HG02588 (cell line): ENCODE data around the gene APH1B.
"Not testable (repeated sequence)": the region's sequence is repeated elsewhere in the genome, so short reads cannot be mapped to it uniquely, and the experiment has no call there.

Experiments
- ATAC-seq: cut with Tn5 transposase; IDR thresholded peaks from one replicate; pipeline ENCODE4 v1.9.1; 2021; ENCODE audit warnings: mild to moderate bottlenecking, moderate library complexity; ENCODE audit not compliant: unreplicated experiment

The APH1B gene

DNA sequence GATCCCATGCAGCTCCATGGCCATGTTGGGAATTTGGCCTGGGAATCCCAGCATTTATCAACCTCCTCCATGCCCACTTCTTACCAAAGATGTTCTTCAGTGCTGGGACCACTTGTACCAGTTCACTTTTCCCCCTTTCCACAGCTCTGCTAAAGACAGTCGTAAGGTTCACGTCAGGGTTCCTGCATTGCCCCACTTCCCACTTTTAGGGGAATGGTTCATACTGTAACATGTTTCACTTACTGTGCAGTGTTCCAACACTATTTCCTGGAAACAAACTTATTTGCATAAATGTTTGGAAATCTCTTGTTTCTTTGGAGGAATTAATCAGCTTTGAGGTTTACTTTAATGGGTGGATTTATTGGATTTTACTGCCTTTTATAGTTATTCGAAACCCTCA is 17.0 kb downstream of the APH1B start:
- no peak for ATAC-seq

DNA sequence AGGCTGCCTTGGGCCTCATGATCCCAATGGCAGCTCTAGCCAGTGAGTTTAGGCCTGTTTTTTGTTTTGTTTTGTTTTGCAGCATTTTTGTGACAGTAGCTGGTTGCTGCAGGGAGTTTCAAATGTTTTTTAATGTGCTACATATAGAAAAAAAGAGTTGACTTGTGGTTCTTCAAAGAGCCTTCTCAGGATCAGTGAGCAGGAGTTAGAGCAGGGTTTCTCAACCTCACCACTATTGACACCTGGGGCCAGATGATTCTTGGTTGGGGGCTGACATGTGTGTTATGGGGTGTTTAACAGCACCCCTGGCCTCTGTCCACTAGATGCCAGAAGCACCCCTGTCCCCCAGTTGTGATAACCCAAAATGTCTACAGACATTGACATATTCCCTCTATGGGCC is 17.9 kb downstream of the APH1B start:
- ATAC-seq, result no peak

DNA sequence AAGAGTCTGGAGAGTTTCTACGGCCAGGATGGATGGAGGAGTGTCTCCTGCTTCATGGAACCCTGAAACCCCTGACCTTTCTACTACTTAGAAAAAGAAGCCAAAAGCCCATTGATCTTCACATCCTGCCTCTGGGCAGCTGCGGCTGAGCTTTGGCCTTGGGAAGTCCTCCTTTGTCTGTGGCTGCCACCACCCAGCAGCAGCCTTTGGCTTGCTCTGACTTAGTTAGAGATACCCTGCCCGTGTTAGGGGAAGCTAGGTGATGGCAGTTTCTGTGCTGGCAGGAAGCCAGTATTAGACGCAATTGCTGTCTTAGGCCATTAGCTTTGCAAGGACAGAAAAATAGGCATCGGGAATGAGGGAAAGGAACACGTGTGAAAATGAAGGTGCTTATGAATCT is 18.8 kb downstream of the APH1B start:
- ATAC-seq, result no peak

DNA sequence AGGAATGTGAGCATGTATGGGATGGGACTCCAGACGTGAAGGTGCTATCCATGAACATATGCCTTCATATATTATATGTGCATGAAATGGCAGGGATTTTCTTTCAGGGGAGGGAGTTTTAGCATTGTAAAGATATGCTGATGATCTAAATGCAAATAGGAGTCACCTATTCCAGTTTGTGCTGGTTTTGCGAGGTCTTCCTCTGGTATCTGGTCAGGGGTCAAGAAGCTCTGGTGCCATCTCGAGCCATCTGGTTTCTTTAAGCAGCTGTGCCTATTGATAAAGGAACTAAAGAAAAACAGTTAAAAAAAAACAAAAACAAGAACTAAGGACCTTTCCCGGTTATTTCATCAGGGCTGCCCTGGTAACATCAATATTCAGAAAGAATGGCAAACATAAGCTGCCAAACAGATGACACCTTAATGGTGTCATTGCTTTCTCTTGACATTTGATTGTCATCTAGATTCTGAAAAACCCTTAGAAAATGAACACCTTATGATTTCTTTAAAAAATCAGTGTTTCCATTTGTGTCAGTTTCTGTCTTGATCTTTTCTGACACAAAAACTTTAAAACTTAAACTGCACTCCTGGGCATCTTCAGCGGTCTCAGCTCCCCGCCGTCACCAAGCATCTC is 22.7 kb downstream of the APH1B start:
- ATAC-seq, result no peak

DNA sequence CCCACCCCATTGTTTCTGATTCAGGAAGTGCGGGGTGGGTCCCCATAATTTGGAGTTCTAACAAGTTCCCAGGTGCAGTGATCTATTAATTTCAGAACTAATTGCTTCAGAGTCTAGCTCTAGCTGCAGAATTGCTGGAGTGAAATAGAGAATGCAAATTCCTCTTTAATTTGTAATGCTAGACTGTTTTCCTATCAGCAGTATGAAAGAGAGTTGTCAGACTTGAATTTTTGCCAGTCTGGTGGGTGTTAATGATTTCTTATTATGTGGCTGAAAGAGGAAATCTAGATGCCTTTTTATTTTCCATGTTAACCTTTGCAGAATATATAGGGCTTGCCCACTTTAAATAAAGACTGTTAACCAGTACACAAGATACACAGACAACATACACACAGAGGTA is 23.7 kb downstream of the APH1B start:
- no peak for ATAC-seq

DNA sequence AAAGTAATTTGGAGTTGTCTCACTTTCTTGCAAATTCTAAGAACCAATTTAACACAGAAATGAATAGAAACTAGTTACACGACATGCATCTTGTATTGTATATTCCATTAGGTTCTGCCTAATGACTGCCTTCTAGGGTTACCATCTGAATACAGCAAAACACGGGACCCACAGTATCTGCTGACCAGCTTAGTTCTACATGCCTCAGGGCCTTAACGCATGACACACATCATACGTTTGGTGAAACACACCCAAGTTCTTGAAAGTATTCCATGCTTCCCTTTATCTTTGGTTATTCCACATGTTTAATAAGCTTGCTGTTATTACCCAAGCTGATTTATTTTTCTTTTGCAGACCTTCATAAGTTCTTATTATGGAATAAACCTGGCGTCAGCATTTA is 27.9 kb downstream of the APH1B start:
- no peak for ATAC-seq

DNA sequence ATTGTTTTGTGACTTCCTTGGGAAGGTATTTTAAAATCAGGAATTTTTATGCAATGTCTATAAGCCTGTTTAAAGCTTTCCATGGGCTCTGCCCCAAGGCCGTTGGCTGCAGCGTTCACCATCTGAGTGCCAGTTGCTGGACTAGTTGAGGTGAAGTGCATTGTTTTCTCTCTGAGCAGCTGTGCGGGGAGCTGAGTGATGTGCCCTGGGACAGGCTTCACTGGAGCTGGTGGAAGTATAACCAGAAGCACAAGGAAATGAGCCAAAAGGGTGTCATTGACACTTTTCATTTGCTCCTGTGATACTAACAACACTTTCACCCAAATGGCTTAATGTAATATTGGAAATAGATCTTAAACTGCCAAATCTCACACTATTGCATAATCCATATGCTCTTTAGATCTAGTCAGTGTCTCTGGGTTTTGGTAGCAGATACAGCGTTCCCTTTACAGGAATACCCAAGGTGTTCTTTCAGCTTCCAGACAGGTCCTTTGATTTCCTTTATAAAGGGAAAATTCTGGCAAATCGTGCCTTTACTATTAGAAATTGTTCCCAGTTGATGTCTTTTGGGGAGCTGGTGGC is 29.2 kb downstream of the APH1B start:
- no peak for ATAC-seq

DNA sequence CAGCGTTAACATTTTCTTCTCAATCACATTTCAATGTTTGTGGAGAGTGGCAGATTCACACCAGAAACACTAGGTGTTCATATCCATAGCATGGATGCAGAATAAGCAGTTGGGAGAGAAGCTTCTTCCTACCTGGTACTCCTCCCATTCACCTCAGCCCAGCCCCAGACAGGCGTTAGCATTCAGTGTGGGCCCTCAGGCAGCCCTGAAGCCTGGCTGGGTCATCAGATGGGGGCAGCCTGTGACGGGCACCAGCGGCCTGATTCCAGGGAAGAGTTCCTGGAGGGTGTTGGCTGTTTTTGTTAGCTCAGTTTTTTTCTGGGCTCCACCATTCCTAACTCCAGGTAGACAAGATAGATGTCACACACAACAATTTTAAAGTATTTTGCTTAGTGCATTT is 31.1 kb downstream of the APH1B start:
- no peak for ATAC-seq

DNA sequence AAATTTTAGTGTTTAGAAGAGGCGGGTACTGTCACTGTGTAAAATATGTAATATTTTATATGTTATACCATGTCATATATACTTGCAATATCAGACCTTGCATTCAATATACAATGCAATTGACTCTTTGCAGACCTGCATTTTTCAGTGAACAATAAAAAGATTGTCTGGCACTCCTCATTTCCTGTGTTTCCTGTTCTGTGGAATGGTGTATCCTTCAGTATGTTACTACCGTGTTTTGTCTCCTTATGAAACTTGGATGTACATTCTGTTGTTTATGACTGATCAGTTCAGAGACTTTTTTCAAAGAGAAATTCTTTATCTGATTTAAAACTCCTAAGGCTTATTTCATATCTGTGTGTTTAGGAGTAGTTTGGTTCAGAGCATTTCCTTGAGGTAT is 31.5 kb downstream of the APH1B start:
- no peak for ATAC-seq

DNA sequence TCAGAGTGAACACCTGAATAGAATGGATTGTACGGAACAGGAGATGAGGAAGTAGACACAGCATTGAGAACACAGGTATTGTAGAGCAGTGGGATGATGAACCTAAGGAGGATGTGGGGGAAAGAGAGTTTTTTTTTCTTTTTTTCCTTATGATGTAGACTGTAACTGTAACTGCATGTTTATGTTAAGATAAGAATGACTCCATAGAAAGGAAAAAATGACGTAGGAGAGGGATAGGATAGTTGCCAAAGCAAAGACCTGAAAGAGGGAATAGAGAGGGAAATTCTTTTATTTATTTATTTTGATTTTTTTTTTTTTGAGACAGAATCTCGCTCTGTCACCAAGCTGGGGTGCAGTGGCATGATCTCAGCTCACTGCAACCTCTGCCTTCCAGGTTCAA is 33.2 kb downstream of the APH1B start:
- no peak for ATAC-seq

DNA sequence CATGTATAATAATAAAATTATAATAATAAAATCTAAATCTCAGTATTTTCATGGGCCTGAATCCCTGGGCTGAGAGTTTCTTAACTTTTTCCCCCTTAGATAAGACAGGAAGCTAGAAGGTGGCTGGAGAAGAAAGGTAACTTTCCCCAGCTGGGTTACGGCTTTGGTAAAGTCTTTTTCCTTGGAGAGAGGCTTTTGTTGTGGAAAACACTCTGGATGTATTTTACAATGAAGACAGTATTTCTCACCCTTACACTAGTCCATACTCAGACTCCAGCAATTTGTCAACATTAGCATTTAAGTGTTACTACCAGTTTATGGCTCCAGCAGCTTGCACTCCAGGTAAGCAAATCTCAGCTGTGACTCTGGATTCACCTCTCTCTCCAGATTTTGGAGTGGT is 34.9 kb downstream of the APH1B start:
- no peak for ATAC-seq

DNA sequence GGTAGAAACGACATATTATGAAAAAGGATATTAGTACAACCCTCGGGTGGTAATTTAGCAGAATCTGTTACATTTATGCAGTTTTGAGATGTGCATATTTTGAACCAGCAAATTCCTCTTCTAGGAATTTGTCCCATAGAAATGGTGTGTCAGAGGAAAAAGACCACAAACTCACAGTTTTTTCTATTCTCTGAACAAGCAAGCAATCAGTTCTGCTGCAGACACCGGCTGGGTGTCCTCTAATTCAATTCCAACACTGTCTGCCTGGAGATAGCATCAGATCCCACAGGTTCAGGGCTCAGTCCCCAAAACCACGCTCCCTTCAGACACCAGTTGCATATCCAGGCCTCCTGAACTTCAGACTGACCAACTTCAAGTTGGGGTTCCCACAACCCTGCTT is 36.4 kb downstream of the APH1B start:
- ATAC-seq, result no peak

DNA sequence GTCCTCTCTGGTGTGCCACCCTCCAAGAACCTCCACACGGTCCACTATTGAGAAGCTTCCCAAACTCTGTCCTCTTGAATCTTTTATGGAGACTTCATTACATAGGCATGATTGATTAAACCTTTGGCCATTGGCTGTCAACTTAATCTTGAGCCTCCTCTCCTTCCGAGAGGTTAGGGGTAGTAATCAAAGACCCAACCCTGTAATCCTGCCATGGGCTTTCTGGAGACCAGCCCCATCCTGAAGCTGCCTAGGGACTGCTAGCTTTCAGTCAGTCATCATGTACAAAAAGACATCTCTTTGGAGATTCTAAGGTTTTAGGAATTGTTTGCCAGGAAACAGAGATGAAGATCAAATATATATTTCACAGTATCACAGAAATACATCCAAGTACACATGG is 37.0 kb downstream of the APH1B start:
- no peak for ATAC-seq

DNA sequence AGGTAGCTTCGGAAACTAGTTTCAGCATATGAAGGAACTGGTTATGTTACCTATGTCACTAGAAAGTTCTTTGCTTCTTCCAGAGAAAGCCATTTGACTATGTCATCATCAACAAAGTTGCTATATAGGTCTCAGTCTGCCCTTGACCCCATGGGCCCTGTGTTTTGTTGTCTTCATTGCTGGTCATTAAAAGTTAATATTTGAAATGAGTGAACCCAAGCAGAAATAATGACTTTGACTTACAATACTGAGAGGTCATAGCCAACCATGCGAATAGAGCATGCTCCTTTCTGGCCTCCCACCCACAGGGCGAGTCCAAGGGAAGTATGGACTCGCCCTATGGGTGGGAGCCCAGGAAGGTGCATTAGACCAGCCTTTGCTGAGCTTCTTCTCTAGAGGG is 40.9 kb downstream of the APH1B start:
- no peak for ATAC-seq

DNA sequence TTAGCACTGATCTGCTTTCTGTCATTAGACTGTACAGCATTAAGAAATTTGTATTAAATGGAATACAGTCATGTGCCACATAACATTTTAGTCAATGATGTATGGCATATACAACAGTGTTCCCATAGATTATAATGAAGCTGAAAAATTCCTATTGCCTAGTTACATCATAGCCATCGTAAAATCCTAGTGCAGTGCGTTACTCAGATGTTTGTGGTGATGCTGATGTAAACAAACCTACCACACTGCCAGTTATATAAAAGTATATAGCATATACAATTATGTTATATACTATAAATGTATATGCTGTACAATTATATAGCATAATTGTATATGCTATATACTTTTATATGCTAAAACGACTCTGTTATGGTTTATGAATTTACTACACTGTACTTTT is 41.7 kb downstream of the APH1B start:
- no peak for ATAC-seq

DNA sequence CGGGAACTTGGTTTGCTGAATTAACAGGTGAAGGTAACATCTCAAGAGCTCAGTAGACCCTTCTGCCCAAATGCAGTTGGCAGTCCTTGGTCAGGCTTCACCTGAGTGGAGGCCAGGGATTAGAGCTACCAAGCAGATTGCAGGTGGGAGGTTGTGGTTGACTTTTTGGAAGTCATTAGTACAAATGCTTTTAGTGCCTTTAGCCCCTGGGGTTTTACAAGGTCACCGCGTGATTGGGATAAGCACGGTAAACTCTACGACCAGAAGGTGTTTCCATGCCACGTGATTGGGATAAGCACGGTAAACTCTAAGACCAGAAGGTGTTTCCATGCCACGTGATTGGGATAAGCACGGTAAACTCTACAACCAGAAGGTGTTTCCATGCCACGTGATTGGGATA is 43.0 kb downstream of the APH1B start:
- not testable (repeated sequence) for ATAC-seq

DNA sequence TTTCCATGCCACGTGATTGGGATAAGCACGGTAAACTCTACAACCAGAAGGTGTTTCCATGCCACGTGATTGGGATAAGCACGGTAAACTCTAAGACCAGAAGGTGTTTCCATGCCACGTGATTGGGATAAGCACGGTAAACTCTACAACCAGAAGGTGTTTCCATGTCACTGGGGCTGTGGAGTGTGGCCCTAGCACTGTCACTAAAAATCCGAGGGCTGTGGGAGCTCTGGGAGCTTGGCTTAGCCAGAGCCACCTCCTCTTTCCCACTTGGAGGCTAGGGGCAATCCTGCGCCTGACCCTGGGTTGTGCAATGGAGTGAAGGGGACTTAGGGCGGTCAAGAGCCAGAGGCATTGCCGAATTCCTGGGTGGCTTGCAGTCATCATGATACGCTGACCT is 43.6 kb downstream of the APH1B start:
- not testable (repeated sequence) for ATAC-seq

DNA sequence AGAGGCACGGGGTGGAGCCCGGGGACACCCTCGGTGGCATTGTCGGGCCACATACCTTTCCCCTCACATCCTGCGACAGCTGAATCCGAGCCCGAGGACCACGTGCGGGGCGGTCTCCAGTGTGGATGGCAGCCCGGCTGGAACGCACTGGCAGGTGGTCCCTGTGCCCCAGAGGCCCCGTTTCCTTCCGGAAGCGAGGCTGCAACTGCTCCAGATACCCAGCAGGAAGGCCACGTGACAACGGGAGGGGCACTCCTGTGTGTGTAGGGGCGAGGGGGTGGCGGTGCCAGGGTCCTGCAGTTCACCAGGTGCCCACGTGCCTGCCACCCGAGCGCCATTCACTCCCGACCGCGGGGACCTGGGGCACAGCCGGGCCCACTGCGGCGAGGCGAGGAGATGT is 44.1 kb downstream of the APH1B start:
- no peak for ATAC-seq

DNA sequence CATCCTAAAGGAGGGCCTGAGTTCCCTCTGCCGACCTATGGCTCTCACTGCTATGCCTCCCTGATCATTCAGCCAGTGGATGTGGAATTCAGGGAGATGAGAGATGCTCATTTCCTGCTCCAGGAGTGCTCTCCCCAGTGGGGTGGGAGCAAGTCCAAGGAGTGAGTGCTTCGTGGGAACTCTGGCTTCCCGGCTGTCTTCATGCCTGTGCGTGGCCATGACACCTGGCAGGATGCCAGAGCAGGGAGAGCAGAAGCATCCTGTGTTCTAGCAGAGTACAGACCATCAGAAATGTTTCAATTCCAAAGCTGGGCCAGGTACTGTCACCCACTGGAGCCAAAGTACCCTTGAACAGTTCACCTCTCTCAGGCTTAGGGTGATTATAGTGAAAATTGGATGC is 45.1 kb downstream of the APH1B start:
- no peak for ATAC-seq

DNA sequence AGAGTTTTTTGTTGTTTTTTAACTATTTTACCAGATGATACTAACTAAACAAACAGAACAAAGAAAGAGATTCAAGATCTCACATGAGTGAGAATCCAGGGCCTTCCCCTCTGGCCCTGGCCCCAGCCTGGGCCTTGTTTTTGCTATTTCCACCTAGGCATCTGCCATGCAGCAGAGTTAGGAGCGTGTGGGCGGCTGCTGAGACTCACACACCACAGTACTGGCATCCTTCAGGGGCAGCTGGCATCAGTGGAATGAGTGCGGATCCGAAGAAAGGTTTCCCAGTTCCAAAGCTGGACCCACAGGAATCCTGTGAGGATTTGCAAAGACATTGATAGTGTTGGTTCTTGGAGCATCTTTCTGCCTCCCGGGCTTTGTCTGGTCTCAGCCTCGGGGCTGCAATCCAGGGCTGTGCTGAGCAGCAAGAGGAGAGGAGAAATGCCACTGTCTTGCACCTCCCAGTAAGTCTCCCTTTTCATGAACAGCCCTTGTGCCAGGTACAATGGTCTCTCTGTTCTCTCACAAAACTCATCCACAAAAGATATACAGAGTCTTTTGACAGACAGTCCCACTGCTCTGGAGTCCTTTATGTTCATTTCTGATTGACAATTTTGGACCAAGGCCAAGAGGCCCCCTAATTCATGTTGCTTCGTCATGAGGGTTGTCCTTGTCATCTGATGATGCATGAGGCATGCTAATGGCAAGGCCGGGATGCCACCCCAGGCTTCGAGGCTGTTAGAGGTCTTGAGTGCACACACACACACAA is 46.6 kb downstream of the APH1B start:
- no peak for ATAC-seq

DNA sequence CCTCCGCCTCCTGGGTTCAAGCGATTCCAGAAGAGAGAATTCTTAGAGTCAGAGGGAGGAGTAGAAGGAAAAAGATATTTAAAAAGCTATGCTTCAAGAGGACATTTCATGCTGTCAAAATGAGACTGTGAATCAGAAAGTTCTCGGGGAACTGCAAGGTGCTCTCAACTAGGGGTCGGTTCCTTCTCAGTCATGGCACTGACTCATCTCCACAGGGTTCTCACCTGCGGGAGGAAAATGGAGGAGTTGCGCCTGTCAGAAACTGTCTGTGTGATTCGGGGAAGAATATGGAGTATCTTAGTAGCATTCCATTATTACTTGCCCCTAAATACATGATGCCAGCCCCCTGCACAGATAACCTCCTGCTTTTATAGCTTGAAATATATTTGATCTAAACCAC is 47.4 kb downstream of the APH1B start:
- ATAC-seq, result no peak

DNA sequence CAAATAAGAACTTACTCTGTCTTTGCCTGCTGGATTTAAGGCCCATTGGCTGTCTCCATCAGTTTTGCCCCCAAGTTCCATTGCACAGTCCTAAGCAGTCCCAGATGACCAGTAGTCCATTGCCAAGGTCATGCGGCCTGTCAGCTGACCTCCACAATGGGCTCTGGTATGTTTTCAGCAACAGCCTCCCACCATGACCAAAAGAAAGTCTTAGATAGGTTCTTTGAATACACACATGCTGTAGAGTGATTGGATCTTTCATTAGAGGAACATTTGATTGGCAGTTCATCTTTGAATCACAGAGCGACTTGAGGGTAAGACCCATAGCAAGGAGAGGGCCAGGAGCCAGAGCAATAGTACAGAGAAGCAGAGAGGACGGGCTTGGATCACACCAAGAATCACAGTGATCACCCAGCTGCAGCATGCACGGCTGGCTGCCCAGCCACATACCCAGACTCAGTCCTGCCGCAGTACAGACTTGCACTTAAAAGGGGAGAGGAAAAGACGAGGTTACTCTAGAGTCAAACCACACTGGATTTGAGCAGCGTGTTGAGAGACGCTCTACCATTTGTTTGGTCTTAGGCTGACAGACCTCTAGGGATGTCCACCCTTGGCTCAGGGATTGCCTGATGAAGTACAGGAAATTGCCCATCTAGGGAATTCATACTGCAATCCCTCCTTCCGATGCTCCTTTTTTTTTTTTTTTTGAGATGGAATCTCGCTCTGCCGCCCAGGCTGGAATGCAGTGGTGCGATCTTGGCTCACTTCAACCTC is 50.4 kb downstream of the APH1B start:
- ATAC-seq, result no peak
